GM19455 (cell line): ENCODE results near the gene PCDHGA6.
A peak's percentile ranks its signal among the peaks of the same experiment; 100 is the strongest.
"Not testable (repeated sequence)": the region's sequence is repeated elsewhere in the genome, so short reads cannot be mapped to it uniquely, and the experiment has no call there.

Experiments
- ATAC-seq: cut with Tn5 transposase; IDR thresholded peaks from one replicate; pipeline ENCODE4 v1.9.1; 2021; ENCODE audit not compliant: unreplicated experiment

The PCDHGA6 gene

DNA sequence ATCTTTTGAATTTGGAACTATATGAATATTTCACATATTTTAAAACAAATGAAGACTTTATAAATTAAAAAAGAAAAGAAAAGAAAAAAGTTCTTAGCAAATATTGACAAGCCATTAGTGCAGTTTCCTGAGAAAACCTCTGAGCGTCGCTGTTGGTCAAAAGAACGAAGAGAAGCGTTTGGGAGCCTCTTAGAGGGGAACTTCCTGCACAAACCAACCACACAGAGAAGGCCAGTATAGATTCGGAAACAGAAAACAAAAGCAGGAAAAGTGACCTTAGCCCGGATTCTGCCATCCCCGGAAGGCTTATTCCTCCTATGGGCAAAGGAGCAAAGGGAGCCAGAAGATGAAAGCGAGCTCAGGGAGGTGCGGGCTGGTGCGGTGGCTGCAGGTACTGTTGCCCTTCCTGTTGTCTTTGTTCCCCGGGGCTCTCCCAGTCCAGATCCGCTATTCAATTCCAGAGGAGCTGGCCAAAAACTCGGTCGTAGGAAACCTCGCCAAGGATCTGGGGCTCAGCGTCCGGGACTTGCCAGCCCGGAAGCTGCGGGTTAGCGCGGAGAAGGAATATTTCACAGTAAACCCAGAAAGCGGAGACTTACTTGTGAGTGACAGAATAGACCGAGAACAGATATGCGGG, 13.8 kb upstream of the PCDHGA6 start, which contains the start of gene PCDHGB2:
Gene PCDHGB2 (plus strand): TSS at position 205 of the 637 bp plus-strand sequence. CDS start 142 bp downstream, at position 347.
- no peak for ATAC-seq

DNA sequence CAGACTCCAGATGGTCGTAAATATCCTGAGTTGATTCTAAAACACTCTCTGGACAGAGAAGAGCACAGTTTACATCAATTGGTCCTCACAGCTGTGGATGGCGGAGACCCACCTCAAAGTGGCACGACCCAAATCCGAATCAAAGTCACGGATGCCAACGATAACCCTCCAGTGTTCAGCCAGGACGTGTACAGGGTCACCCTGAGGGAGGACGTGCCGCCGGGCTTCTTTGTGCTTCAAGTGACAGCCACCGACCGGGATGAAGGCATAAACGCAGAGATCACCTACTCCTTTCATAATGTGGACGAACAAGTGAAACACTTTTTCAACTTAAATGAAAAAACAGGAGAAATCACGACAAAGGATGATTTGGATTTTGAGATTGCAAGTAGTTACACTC, 13.0 kb upstream of the PCDHGA6 start:
- no peak for ATAC-seq

DNA sequence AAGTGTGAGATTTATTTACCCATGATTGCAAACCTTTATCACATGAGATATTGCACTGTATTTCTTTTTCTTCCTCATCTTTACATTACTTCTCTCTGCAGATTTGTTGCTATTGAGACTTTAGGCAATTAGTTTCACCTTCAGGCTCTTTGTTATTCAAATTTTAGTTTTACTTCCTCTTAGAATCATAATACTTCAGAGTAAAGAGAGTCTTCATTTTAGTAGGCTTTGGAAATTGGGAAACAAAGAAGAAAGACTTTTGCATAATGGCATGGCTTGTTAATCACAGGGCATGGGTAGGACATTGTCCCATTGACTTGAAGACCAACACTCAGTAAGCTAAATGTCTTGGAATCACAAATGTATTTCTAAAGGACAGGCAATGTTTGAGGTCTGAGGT, 11.0 kb upstream of the PCDHGA6 start:
- ATAC-seq, result no peak

DNA sequence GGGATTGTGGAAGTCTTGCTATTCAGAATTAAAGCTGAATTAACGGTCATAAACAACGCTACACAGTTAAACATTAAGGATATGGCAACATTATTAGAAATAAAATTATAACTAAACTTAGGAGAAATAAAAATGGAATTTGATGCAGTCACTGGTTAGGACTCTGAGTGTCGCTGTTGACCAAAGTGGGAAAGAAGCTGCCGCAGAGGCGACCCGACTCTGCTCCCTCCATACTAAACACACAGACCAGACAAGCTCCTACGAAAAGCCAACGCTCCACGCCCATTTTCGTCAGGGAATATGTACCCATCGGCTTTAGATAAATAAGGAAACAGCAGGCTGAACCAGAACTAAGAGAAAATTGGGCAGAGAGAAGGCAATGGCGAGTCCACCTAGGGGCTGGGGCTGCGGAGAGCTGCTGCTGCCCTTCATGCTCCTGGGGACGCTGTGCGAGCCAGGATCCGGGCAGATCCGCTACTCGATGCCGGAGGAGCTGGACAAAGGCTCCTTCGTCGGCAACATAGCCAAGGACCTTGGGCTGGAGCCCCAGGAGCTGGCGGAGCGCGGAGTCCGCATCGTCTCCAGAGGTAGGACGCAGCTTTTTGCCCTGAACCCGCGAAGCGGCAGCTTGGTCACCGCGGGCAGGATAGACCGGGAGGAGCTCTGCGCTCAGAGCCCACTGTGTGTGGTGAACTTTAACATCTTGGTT, 9.6 kb upstream of the PCDHGA6 start, which contains the start of gene PCDHGA5:
Gene PCDHGA5 (plus strand): TSS at position 211 of the 709 bp plus-strand sequence. CDS start 169 bp downstream, at position 380.
- ATAC-seq, result no peak

DNA sequence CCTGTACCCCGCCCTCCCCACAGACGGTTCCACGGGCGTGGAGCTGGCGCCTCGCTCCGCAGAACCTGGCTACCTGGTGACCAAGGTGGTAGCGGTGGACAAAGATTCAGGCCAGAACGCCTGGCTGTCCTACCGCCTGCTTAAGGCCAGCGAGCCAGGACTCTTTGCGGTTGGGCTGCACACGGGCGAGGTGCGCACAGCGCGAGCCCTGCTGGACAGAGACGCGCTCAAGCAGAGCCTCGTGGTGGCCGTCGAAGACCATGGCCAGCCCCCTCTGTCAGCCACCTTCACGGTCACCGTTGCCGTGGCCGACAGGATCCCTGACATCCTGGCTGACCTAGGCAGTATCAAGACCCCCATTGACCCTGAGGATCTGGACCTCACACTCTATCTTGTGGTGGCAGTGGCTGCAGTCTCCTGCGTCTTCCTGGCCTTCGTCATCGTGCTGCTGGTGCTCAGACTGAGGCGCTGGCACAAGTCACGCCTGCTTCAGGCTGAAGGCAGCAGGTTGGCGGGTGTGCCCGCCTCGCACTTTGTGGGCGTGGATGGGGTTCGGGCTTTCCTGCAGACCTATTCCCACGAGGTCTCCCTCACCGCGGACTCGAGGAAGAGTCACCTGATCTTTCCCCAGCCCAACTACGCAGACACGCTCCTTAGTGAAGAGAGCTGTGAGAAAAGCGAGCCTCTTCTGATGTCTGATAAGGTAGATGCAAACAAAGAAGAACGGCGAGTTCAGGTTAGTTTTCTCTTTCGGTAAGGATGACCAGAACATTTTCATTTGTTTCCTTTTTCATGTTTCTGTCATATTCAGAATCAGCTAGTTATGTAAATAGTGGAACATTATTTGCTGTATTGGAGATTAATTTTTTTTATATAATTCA, 7.4 kb upstream of the PCDHGA6 start:
- no peak for ATAC-seq

DNA sequence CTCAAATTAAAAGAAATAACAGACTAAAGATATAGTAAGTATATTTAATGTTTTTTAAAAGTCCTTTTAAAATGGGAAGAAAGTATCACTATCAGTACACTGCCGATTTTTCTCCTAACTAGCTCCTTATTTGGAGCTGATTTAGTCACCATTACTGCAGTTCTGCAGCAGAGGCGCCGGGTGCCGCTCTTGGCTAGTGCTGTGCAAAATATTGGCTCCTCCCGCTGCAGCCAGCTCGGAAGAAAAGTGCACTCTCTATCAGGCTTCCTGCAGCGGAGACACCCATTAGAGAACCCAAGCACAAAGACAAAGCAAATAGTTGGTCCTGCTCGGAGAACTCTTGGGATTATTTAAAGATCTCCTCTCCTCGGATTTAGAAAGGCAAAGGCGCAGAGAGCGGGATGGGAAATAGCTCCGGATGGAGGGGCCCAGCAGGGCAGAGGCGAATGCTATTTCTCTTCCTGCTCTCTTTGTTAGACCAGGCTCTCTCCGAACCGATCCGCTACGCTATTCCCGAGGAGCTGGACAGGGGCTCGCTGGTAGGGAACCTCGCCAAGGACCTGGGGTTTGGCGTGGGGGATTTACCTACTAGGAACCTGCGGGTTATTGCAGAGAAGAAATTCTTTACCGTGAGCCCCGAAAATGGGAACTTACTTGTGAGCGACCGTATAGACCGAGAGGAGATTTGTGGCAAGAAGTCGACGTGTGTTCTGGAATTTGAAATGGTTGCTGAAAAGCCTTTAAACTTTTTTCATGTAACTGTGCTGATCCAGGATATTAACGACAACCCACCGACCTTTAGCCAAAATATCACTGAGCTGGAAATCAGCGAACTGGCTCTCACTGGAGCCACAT, 3.5 kb upstream of the PCDHGA6 start, which contains the start of gene PCDHGB3:
Gene PCDHGB3 (plus strand): TSS at position 249 of the 855 bp plus-strand sequence. CDS start 153 bp downstream, at position 402.
- ATAC-seq, result peak; percentile 98

DNA sequence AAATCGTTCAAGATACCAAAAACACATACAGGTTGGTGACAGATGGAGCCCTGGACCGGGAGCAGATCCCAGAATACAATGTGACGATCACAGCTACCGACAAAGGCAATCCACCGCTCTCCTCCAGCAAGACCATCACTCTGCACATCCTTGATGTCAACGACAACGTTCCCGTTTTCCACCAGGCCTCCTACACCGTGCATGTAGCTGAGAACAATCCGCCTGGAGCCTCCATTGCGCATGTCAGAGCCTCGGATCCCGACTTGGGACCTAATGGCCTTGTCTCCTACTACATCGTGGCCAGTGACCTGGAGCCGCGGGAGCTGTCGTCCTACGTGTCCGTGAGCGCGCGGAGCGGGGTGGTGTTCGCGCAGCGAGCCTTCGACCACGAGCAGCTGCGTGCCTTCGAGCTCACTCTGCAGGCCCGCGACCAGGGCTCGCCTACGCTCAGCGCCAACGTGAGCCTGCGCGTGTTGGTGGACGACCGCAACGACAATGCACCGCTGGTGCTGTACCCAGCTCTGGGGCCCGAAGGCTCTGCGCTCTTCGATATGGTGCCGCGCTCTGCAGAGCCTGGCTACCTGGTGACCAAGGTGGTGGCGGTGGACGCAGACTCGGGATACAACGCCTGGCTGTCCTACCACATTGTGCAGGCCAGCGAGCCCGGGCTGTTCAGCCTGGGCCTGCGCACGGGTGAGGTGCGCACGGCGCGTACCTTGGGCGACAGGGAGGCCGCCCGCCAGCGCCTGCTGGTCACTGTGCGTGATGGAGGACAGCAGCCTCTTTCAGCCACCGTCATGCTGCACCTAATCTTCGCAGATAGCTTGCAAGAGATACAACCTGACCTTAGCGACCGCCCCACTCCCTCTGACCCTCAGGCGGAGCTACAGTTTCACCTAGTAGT, 1.9 kb upstream of the PCDHGA6 start:
- no peak for ATAC-seq

DNA sequence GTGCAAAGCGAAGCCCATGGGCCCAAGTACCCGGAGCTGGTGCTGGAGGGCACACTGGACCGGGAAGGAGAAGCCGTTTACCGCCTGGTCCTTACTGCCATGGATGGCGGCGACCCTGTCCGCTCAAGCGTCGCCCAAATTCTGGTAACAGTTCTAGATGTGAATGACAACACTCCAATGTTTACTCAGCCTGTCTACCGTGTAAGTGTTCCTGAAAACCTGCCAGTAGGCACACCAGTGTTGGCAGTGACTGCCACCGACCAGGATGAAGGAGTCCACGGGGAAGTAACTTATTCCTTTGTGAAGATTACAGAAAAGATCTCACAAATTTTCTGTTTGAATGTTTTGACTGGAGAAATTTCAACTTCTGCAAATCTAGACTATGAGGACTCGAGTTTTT, 936 bp downstream of the PCDHGA6 start:
- no peak for ATAC-seq

DNA sequence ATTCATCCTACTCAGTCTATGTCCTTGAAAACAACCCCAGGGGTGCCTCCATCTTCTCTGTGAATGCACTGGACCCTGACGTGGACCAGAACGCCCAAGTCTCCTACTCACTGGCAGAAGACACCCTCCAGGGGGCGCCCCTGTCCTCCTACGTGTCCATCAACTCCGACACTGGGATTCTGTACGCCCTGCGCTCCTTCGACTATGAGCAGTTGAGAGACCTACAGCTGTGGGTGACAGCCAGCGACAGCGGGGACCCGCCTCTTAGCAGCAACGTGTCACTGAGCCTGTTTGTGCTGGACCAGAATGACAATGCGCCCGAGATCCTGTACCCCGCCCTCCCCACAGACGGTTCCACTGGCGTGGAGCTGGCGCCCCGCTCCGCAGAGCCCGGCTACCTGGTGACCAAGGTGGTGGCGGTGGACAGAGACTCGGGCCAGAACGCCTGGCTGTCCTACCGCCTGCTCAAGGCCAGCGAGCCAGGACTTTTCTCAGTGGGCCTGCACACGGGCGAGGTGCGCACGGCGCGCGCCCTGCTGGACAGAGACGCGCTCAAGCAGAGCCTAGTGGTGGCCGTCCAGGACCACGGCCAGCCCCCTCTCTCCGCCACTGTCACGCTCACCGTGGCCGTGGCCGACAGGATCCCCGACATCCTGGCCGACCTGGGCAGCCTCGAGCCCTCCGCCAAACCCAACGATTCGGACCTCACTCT, 1.9 kb downstream of the PCDHGA6 start:
- not testable (repeated sequence) for ATAC-seq

DNA sequence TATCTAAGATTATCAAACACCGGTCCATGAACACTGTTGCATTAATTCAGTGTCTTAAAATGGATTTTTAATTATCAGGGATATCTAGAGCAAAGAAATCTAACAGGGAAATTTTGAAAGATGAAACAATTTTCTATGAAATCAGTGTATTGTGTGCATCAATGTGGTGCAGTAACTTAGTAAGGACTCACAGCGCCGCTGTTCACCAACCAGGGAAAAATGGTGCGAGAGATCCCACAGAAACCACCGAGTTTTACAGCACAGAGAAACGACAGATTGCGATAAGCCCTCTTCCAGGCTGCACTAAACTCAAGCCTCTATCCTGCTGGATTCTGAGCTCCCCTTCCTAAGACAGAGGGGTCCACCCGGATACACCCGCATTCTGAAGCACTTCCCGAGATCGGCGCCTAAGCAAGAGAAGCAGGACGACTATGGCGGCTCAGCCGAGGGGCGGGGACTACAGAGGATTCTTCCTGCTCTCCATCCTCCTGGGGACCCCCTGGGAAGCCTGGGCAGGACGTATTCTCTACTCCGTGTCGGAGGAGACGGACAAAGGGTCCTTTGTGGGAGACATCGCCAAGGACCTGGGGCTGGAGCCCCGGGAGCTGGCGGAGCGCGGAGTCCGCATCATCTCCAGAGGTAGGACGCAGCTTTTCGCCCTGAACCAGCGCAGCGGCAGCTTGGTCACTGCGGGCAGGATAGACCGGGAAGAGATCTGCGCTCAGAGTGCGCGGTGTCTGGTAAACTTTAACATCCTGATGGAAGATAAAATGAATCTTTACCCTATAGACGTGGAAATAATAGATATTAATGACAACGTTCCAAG, 9.0 kb downstream of the PCDHGA6 start, which contains the start of gene PCDHGA7:
Gene PCDHGA7 (plus strand): TSS at position 274 of the 826 bp plus-strand sequence. CDS start 158 bp downstream, at position 432.
- no peak for ATAC-seq

DNA sequence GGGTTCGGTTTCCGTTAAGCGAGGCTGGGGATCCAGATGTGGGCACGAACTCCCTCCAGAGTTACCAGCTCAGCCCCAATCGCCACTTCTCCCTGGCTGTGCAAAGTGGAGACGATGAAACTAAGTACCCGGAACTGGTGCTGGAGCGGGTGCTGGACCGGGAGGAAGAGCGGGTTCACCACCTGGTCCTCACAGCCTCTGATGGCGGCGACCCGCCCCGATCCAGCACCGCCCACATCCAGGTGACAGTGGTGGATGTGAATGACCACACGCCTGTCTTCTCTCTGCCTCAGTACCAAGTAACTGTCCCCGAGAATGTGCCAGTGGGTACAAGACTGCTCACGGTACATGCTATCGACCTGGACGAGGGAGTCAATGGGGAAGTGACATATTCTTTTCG, 9.7 kb downstream of the PCDHGA6 start:
- no peak for ATAC-seq

DNA sequence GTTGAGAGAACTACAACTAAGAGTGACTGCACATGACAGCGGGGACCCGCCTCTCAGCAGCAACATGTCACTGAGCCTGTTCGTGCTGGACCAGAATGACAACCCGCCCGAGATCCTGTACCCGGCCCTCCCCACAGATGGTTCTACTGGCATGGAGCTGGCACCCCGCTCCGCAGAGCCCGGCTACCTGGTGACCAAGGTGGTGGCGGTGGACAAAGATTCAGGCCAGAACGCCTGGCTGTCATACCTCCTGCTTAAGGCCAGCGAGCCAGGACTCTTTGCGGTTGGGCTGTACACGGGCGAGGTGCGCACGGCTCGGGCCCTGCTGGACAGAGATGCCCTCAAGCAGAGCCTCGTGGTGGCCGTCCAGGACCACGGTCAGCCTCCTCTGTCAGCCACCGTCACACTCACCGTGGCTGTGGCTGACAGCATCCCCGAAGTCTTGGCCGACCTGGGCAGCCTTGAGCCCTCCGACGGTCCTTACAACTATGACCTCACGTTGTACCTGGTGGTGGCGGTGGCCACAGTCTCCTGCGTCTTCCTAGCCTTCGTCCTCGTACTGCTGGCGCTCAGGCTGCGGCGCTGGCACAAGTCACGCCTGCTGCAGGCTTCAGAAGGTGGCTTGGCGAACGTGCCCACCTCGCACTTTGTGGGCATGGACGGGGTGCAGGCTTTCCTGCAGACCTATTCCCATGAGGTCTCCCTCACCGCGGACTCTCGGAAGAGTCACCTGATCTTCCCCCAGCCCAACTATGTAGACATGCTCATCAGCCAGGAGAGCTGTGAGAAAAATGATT, 11.0 kb downstream of the PCDHGA6 start:
- no peak for ATAC-seq

DNA sequence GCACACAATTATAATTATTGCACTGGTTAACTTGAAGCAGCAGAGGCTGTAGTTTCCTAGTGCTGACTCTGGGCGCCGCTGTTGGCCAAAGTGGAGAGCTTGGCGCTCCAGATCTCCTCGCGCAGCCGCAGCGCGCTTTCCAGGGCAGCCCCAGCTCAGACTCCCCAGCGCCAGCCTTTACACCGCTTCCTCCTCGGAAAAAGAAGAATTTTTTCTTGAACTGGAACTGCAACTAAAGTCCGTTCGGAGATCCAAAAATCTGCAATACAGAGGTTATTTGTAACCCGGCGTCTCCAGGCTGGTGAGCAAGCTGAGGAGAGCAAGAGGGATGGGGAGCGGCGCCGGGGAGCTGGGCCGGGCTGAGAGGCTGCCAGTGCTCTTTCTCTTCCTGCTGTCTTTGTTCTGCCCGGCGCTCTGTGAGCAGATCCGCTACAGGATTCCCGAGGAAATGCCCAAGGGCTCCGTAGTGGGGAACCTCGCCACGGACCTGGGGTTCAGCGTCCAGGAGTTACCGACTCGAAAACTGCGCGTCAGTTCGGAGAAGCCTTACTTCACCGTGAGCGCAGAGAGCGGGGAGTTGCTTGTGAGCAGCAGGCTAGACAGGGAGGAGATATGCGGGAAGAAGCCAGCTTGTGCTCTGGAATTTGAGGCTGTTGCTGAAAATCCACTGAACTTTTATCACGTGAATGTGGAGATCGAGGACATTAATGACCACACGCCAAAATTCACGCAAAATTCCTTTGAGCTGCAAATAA, 14.0 kb downstream of the PCDHGA6 start, which contains the start of gene PCDHGB4:
Gene PCDHGB4 (plus strand): TSS at position 142 of the 755 bp plus-strand sequence. CDS start 187 bp downstream, at position 329.
- not testable (repeated sequence) for ATAC-seq

DNA sequence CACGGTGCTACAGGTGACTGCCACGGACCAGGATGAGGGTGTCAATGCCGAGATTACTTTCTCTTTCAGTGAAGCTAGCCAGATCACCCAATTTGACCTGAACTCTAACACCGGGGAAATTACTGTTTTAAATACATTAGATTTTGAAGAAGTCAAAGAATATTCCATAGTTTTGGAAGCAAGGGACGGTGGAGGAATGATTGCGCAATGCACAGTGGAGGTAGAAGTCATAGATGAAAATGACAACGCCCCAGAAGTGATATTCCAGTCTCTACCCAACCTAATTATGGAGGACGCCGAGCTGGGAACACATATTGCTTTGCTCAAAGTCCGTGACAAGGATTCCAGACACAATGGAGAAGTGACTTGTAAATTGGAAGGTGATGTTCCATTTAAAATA, 15.0 kb downstream of the PCDHGA6 start:
- ATAC-seq, result no peak

DNA sequence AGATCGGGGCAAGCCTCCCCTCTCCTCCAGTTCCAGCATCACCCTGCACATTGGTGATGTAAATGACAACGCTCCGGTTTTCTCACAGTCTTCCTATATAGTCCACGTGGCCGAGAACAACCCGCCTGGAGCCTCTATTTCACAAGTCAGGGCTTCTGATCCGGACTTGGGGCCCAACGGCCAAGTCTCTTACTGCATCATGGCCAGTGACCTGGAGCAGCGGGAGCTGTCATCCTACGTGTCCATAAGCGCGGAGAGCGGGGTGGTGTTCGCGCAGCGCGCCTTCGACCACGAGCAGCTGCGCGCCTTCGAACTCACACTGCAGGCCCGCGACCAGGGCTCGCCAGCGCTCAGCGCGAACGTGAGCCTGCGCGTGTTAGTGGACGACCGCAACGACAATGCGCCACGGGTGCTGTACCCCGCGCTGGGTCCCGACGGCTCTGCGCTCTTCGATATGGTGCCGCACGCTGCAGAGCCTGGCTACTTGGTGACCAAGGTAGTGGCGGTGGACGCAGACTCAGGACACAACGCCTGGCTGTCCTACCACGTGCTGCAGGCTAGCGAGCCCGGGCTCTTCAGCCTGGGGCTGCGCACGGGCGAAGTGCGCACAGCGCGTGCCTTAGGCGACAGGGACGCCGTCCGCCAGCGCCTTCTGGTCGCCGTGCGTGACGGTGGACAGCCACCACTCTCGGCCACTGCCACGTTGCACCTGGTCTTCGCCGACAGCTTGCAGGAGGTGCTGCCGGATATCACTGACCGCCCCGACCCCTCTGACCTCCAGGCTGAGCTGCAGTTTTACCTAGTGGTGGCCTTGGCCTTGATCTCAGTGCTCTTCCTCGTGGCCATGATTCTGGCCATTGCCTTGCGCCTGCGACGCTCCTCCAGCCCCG, 15.7 kb downstream of the PCDHGA6 start:
- no peak for ATAC-seq
